Kidney (tissue), 14 donors: ENCODE data around the gene RBBP8. TPM values are rescaled to one million over a fixed set of nuclear protein-coding genes. Genes with fewer than 3 reads are reported as not detected.

Source experiments
- DNase-seq, 5 donors: peaks; one replicate each; pipeline ENCODE4 v3.0.0-alpha.2; 2013 to 2020
- FAIRE-seq: peaks from 2 replicates; lab custom pipeline; 2012; peaks lifted over from hg19 to GRCh38; lab: Jason Lieb, UNC
- H3K27ac ChIP-seq, 2 donors: one replicate each; pipeline ENCODE4 v1.7.0; 2013; ENCODE audit warnings: low read depth in 2 of 2, low read length in 2 of 2, inconsistent platforms in 1 of 2
- H3K27me3 ChIP-seq: one replicate; pipeline ENCODE4 v1.7.1; 2013; ENCODE audit warnings: low read length, inconsistent platforms; ENCODE audit not compliant: control insufficient read depth, insufficient read depth
- H3K36me3 ChIP-seq, 3 donors: one replicate each; pipeline versions ENCODE4 v1.7.0 to v1.7.1; 2013; ENCODE audit warnings: low read length in 3 of 3, control low read depth in 1 of 3, inconsistent platforms in 1 of 3; ENCODE audit not compliant: insufficient read depth in 3 of 3, control insufficient read depth in 2 of 3
- H3K4me1 ChIP-seq, 3 donors: one replicate each; pipeline versions ENCODE4 v1.7.0 to v1.7.1; 2013; ENCODE audit warnings: low read length in 3 of 3, inconsistent platforms in 1 of 3, low read depth in 1 of 3; ENCODE audit not compliant: control insufficient read depth in 2 of 3, insufficient read depth in 2 of 3
- H3K4me3 ChIP-seq, 3 donors: one replicate each; pipeline versions ENCODE4 v1.7.0 to v1.8.1; 2013; ENCODE audit warnings: low read length in 3 of 3, control low read depth in 1 of 3, inconsistent platforms in 1 of 3
- H3K9ac ChIP-seq, 3 donors: one replicate each; pipeline versions ENCODE4 v1.7.0 to v1.7.1; 2013; ENCODE audit warnings: low read length in 3 of 3, control low read depth in 1 of 3, inconsistent platforms in 1 of 3
- H3K9me3 ChIP-seq, 3 donors: one replicate each; pipeline versions ENCODE4 v1.7.0 to v1.7.1; 2013; ENCODE audit warnings: low read length in 3 of 3, control low read depth in 1 of 3, inconsistent platforms in 1 of 3; ENCODE audit not compliant: control insufficient read depth in 2 of 3, insufficient read depth in 1 of 3
- intact Hi-C: fragments of 100-400 bp; cut with DNase I; formaldehyde crosslinking; loops from one replicate; pipeline ENCODE4 v1.11.1; 2022
- polyA plus RNA-seq: library from polyadenylated mRNA; stranded (reverse); fragments of 350-450 nt; fragmentation: Illumina TruSeq; extraction: RNeasy Lipid Tissue Mini Kit (QIAGEN cat#74804); gene quantifications from one replicate; pipeline ENCODE4 v1.2.3, GENCODE V29; 2014; ENCODE audit warnings: low read depth, low replicate concordance; ENCODE audit not compliant: insufficient read depth
- total RNA-seq: library from RNA; stranded (reverse); fragmentation: NEBNext Ultra II Directional; extraction: Animal tissue kit (Norgen Biotek cat#: 25700); gene quantifications from one replicate; pipeline ENCODE4 v1.2.1, GENCODE V29; 2021
- TF ChIP-seq, protein P1 (sequence below): IDR thresholded peaks from 3 replicates; pipeline ENCODE4 v1.5.1; 2012; ENCODE audit warnings: mild to moderate bottlenecking, moderate library complexity, borderline replicate concordance; ENCODE audit not compliant: insufficient read depth; ENCODE audit errors: extremely low read depth
- donor health status: control.
- donor health status: control.
- donor health status: control.
- donor health status: control.
- donor health status: control.
- donor health status: DM: yes; HTN: yes; CAD: no.
- donor health status: Normal renal cell carcinoma (clear cell type).

The RBBP8 gene
- total and polyA plus RNA-seq, 2 donors from 2014 or later = 45.8 to 166 TPM

DNA sequence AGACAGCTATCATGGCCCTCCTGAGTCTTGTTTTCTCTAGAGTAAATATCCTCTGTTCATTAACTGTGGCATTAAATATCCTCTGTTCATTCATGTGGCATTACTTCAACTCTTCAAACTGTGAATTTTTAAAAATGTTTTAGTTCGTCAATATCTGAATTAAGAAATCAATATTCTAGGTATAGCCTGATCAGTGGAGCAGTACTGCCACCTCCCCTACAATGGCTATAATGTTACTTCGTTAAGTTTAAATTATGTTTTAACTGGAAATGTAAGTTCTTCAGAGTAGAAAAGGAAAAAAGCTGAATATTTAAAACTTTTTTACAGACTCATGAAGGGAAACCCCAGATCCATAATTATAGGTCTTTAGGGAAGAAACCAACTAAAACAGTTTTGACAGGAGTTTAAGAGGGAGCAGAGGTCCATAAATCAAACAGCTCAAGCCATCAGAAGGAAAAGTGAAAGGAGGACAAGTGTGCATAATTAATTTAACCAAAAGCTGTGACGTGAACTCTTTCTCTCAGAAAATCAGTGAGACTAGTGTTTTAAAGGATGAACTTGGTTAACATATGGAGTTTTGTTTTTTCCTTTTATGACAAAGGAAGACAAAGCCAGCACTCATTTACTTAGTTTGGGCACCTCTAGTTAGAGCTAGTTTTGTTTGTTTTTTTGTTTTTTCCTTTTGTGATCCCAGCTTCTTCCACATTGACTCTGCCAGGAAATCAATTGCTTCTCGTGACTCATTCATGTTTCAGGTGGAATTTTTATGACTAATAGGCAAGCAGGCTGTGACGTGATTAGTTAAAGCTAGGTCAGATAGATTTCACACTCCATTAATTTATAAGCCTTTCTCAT lies 44.9 kb downstream of the RBBP8 start:
- intact Hi-C loops = no loop called here
- H3K9ac ChIP-seq = peak overlapping the region in 1 of 3 donors; percentile 14
- peak overlapping the region; percentile 49 to 88 for H3K27ac ChIP-seq
- H3K27me3 ChIP-seq = no peaks in the 10 kb centered on the region
- no peaks in the 10 kb centered on the region for H3K36me3 ChIP-seq
- TF ChIP-seq, protein P1, sequence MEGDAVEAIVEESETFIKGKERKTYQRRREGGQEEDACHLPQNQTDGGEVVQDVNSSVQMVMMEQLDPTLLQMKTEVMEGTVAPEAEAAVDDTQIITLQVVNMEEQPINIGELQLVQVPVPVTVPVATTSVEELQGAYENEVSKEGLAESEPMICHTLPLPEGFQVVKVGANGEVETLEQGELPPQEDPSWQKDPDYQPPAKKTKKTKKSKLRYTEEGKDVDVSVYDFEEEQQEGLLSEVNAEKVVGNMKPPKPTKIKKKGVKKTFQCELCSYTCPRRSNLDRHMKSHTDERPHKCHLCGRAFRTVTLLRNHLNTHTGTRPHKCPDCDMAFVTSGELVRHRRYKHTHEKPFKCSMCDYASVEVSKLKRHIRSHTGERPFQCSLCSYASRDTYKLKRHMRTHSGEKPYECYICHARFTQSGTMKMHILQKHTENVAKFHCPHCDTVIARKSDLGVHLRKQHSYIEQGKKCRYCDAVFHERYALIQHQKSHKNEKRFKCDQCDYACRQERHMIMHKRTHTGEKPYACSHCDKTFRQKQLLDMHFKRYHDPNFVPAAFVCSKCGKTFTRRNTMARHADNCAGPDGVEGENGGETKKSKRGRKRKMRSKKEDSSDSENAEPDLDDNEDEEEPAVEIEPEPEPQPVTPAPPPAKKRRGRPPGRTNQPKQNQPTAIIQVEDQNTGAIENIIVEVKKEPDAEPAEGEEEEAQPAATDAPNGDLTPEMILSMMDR = no peak
- DNase-seq (peak in 2 of 5 donors; percentile 54 to 59), FAIRE-seq (peak; percentile 83)
- peaks cover 2 to 17% (median 4%) of the 10 kb centered on the region in 3 donors for H3K4me1 ChIP-seq
- H3K9me3 ChIP-seq = no peaks in the 10 kb centered on the region
- H3K4me3 ChIP-seq = peak overlapping the region in 2 of 3 donors; percentile 7 to 49

DNA sequence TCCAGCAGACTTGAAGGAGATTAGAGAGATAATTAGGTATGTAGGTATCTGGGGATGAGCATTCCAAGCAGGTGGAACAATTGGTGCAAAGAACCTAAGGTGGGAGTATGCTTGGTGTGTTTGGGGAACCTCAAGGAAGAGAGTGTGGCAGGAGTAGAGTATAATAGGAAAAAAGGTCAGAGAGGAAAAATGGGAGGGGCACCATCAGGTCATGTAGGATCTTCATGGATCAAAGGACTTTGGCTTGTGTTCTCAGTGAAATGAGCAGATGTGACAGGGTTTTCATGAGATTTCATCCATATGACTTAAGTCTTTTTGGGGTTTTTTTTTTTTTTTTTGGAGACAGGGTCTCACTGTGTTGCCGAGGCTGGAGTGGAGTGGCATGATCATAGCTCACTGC lies 47.3 kb downstream of the RBBP8 start:
- intact Hi-C loops = no loop called here
- H3K4me1 ChIP-seq = peaks cover 2 to 4% (median 3%) of the 10 kb centered on the region in 3 donors
- H3K4me3 ChIP-seq = no peak overlapping the region
- TF ChIP-seq, protein P1 = no peak
- no peaks in the 10 kb centered on the region for H3K27me3 ChIP-seq
- no peak for DNase-seq
- FAIRE-seq = no peak
- H3K9me3 ChIP-seq = no peaks in the 10 kb centered on the region
- H3K27ac ChIP-seq = no peak overlapping the region
- H3K36me3 ChIP-seq = no peaks in the 10 kb centered on the region
- no peak overlapping the region for H3K9ac ChIP-seq

DNA sequence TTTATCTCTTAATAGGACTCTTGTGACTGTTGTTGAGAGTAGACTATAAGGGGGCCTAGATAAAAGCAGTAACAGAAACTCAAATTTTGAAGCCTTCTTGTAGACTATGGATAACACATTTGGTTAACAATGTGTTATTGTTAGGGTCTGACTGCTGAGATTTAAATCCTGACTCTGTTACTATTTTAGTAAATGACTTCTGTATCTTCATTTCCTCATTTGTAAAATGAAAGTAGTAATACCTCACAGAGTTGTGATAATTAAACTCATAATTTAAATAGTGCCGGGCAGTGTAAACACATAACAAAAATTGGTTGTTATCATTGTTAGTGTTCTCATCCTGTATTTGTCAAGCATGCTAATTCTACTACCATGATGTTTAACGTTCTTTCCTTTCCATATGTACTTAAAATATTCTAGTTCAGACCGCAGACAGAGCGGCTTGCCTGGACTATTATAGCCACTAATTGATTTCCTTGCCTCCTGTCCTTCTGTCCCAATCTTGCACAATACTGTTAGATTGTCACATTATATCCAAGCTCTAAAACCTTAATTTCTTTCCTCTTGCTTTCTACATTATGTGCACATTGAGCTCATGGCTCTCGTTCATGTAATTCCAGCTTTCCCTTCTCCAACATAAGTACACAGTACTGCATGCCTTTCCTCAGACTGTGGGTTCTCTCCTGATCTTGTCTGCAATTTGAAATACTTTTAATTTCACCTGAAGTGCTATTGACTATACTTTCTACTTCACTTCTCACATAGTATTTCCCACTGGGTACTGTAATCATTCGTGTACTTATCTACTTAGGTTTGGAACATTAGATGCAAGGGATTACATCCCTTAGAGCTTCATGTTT lies 48.4 kb downstream of the RBBP8 start:
- Histone ChIP-seq H3K36me3 (peaks cover 0 to 5% (median 0%) of the 10 kb centered on the region in 3 donors), H3K27ac (no peak overlapping the region), H3K27me3 (no peaks in the 10 kb centered on the region), H3K9me3 (no peaks in the 10 kb centered on the region), H3K4me3 (no peak overlapping the region), H3K9ac (no peak overlapping the region), H3K4me1 (peaks cover 2 to 4% (median 2%) of the 10 kb centered on the region in 3 donors)
- DNase-seq = no peak
- FAIRE-seq = no peak
- TF ChIP-seq, protein P1 = no peak
- intact Hi-C loops = no loop called here
